GM23338 (cell line): Measurements from ENCODE around the gene KCNAB1. TPM values are rescaled to one million over a fixed set of nuclear protein-coding genes. Genes with fewer than 3 reads are reported as not detected.
"Not testable (repeated sequence)": the region's sequence is repeated elsewhere in the genome, so short reads cannot be mapped to it uniquely, and the experiment has no call there.

ENCODE experiments used
- ATAC-seq: fragments of 200-7000 bp; cut with Tn5 transposase; 3 replicates; pipeline ENCODE4 v1.9.1; 2020
- DNase-seq: peaks from one replicate; pipeline ENCODE4 v3.0.0-alpha.2; 2015; ENCODE audit warnings: low spot score
- H2AFZ ChIP-seq: fragments of 200-600 bp; sonication (generic); 2 replicates; pipeline ENCODE4 v1.8.0; 2016; ENCODE audit warnings: antibody characterized with exemption, mild to moderate bottlenecking, moderate library complexity
- H3F3A ChIP-seq: fragments of 200-600 bp; sonication (generic); replicated peaks from 2 replicates; pipeline ENCODE4 v1.8.0; 2017; ENCODE audit warnings: antibody characterized with exemption, mixed run types, low read depth
- H3K27ac ChIP-seq: fragments of 200-600 bp; sonication (generic); 2 replicates; pipeline ENCODE4 v1.6.1; 2016; ENCODE audit warnings: low read depth
- H3K27me3 ChIP-seq: fragments of 200-600 bp; sonication (generic); 2 replicates; pipeline ENCODE4 v1.8.0; 2016; ENCODE audit warnings: mild to moderate bottlenecking, mixed run types, moderate library complexity; ENCODE audit not compliant: insufficient read depth
- H3K36me3 ChIP-seq: fragments of 200-600 bp; sonication (generic); 2 replicates; pipeline ENCODE4 v1.8.0; 2016; ENCODE audit warnings: mild to moderate bottlenecking; ENCODE audit not compliant: insufficient read depth
- H3K4me1 ChIP-seq: fragments of 200-600 bp; sonication (generic); 2 replicates; pipeline ENCODE4 v1.8.0; 2016; ENCODE audit warnings: mild to moderate bottlenecking, moderate library complexity; ENCODE audit not compliant: insufficient read depth
- H3K4me2 ChIP-seq: fragments of 200-600 bp; sonication (generic); 2 replicates; pipeline ENCODE4 v1.7.1; 2017; ENCODE audit warnings: mixed run types
- H3K4me3 ChIP-seq: fragments of 200-600 bp; sonication (generic); 2 replicates; pipeline ENCODE4 v1.6.1; 2016; ENCODE audit warnings: mixed run types
- H3K79me2 ChIP-seq: fragments of 200-600 bp; sonication (generic); replicated peaks from 2 replicates; pipeline ENCODE4 v1.8.0; 2017; ENCODE audit warnings: mild to moderate bottlenecking; ENCODE audit not compliant: insufficient read depth
- H3K9me2 ChIP-seq: fragments of 200-600 bp; sonication (generic); 2 replicates; pipeline ENCODE4 v1.8.0; 2017; ENCODE audit not compliant: insufficient read depth
- H4K20me1 ChIP-seq: fragments of 200-600 bp; sonication (generic); replicated peaks from 2 replicates; pipeline ENCODE4 v1.8.0; 2017; ENCODE audit warnings: mild to moderate bottlenecking; ENCODE audit not compliant: insufficient read depth
- H3K27ac Mint-ChIP-seq: 2 replicates; pipeline ENCODE4 v1.8.0; 2020; ENCODE audit warnings: inconsistent platforms, mild to moderate bottlenecking, moderate library complexity, mixed read lengths
- H3K27me3 Mint-ChIP-seq: 3 replicates; pipeline ENCODE4 v1.8.0; 2022; ENCODE audit warnings: low read depth, mild to moderate bottlenecking, moderate library complexity, mixed read lengths, inconsistent platforms; ENCODE audit not compliant: insufficient read depth, poor library complexity
- H3K36me3 Mint-ChIP-seq: 3 replicates; pipeline ENCODE4 v1.8.0; 2021; ENCODE audit warnings: low read depth, mild to moderate bottlenecking, inconsistent platforms, moderate library complexity, mixed read lengths
- H3K4me1 Mint-ChIP-seq: 3 replicates; pipeline ENCODE4 v1.8.0; 2020; ENCODE audit warnings: mild to moderate bottlenecking, inconsistent platforms, mixed read lengths
- H3K4me3 Mint-ChIP-seq: 3 replicates; pipeline ENCODE4 v1.8.0; 2021; ENCODE audit warnings: moderate library complexity, mild to moderate bottlenecking, inconsistent platforms, mixed read lengths
- H3K9me3 Mint-ChIP-seq: 3 replicates; pipeline ENCODE4 v1.8.0; 2020; ENCODE audit warnings: moderate library complexity, mild to moderate bottlenecking, inconsistent platforms, mixed read lengths
- EZH2 ChIP-seq: fragments of 200-600 bp; sonication (generic); IDR thresholded peaks from one replicate; pipeline ENCODE4 v1.8.0; 2017; ENCODE audit warnings: antibody characterized with exemption, mild to moderate bottlenecking, low read depth; ENCODE audit not compliant: unreplicated experiment
- NANOG ChIP-seq: IDR thresholded peaks from 2 replicates; pipeline ENCODE4 v1.6.1; 2016; ENCODE audit warnings: antibody characterized with exemption, borderline replicate concordance
- STAT1 ChIP-seq: IDR thresholded peaks from one replicate; pipeline ENCODE4 v1.6.1; 2016; ENCODE audit warnings: antibody characterized with exemption; ENCODE audit not compliant: unreplicated experiment
- ZNF114 ChIP-seq: fragments of 250-450 bp; sonication (Bioruptor Pico); IDR thresholded peaks from 2 replicates; pipeline ENCODE4 v1.5.0; 2020; ENCODE audit warnings: mild to moderate bottlenecking, moderate library complexity
- ZNF462 ChIP-seq: fragments of 250-450 bp; sonication (Bioruptor Pico); IDR thresholded peaks from 2 replicates; pipeline ENCODE4 v1.5.0; 2020; ENCODE audit warnings: mild to moderate bottlenecking, moderate library complexity
- polyA plus RNA-seq: library from polyadenylated mRNA; unstranded; fragments of >200 nt; fragmentation: Nextera tagmentation; extraction: Ambion mirVana; gene quantifications from 2 replicates; pipeline ENCODE4 v1.2.1, GENCODE V29; 2016
- total RNA-seq: library from RNA; depleted of rRNA; stranded (reverse); fragments of >200 nt; shearing (Covaris generic); gene quantifications from 2 replicates; pipeline ENCODE4 v1.2.3, GENCODE V29; 2014
- TF ChIP-seq, protein P1 (sequence below): IDR thresholded peaks from 2 replicates; pipeline ENCODE4 v1.6.1; 2016; ENCODE audit warnings: antibody characterized with exemption
- TF ChIP-seq, protein P2 (sequence below), 2 experiments: fragments of 200-600 bp in 1 of 2; sonication (generic) in 1 of 2; conservative IDR thresholded peaks; 2 replicates each; pipeline versions ENCODE4 v1.5.1 to v1.6.1; 2016 to 2017; ENCODE audit warnings: antibody characterized with exemption in 2 of 2, low read depth in 2 of 2, mild to moderate bottlenecking in 2 of 2, moderate library complexity in 1 of 2

The KCNAB1 gene
- total and polyA plus RNA-seq, 2 experiments from 2014 or later = 0.69 to 2.6 TPM

DNA sequence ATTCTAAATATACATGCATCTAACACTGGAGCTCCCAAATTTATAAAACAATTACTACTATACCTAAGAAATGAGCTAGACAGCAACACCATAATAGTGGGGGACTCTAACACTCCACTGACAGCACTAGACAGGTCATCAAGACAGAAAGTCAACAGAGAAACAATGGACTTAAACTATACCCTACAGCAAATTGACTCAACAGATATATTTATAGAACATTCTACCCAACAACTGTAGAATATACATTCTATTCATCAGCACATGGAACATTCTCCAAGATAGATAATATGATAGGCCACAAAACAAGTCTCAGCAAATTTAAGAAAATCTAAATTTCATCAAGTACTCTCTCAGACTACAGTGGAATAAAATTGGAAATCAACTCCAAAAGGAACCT, 102.0 kb downstream of the KCNAB1 start:
- peaks cover 12% of the 10 kb centered on the region; the same call in 2 of the 3 replicates for H3K9me3 Mint-ChIP-seq
- not testable (repeated sequence) for DNase-seq, H2AFZ ChIP-seq, H3K4me2 ChIP-seq, H3K4me1 Mint-ChIP-seq, H3K27me3 ChIP-seq, H3K9me2 ChIP-seq, H3K27ac Mint-ChIP-seq, ATAC-seq, H4K20me1 ChIP-seq, H3K36me3 ChIP-seq, H3K4me1 ChIP-seq, H3K27me3 Mint-ChIP-seq, H3K27ac ChIP-seq, H3F3A ChIP-seq, H3K36me3 Mint-ChIP-seq, H3K4me3 Mint-ChIP-seq, H3K79me2 ChIP-seq, H3K4me3 ChIP-seq

DNA sequence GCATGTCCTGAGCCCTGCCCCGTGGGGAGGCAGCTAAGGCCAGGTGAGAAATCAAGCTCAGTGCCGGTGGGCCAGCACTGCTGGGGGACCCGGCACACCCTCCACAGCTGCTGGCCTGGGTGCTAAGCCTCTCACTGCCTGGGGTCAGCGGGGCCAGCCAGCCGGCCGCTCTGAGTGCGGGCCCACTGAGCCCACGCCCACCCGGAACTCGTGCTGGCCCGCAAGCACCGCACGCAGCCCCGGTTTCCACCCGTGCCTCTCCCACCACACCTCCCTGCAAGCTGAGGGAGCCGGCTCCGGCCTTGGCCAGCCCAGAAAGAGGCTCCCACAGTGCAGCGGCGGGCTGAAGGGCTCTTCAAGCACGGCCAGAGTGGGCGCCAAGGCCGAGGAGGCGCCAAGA, 103.7 kb downstream of the KCNAB1 start:
- H3K27ac Mint-ChIP-seq, H3F3A ChIP-seq, H3K36me3 Mint-ChIP-seq, H3K9me2 ChIP-seq, H3K27me3 Mint-ChIP-seq, H3K79me2 ChIP-seq, H3K4me3 Mint-ChIP-seq, ATAC-seq, H3K36me3 ChIP-seq, H3K4me3 ChIP-seq, H3K27ac ChIP-seq, H3K4me2 ChIP-seq, DNase-seq, H3K27me3 ChIP-seq, H3K4me1 Mint-ChIP-seq, H2AFZ ChIP-seq, H4K20me1 ChIP-seq, H3K4me1 ChIP-seq: not testable (repeated sequence)
- peaks cover 12% of the 10 kb centered on the region; the same call in 2 of the 3 replicates for H3K9me3 Mint-ChIP-seq

GRCh38 chr3:156226676-156227420, 106.5 kb downstream of the KCNAB1 start:
- no peak overlapping the region for H3K27ac Mint-ChIP-seq
- Histone ChIP-seq H3K4me1 (no peaks in the 10 kb centered on the region), H2AFZ (no peak overlapping the region), H3K36me3 (no peaks in the 10 kb centered on the region), H3K4me3 (no peak overlapping the region), H3K27ac (no peak overlapping the region), H3K27me3 (no peaks in the 10 kb centered on the region), H3K9me2 (no peaks in the 10 kb centered on the region), H3F3A (no peaks in the 10 kb centered on the region), H3K4me2 (no peak overlapping the region), H4K20me1 (no peaks in the 10 kb centered on the region), H3K79me2 (no peaks in the 10 kb centered on the region)
- H3K4me1 Mint-ChIP-seq = peaks cover 6% of the 10 kb centered on the region; the same call in 2 of the 3 replicates
- no peak for ATAC-seq
- H3K9me3 Mint-ChIP-seq = 0 out of 3 replicates have a peak, but pooled peaks cover 5% of the 10 kb centered on the region
- DNase-seq = no peak
- no peaks in the 10 kb centered on the region for H3K36me3 Mint-ChIP-seq
- no peak overlapping the region for H3K4me3 Mint-ChIP-seq
- H3K27me3 Mint-ChIP-seq = peaks cover 2% of the 10 kb centered on the region
- TF ChIP-seq, protein P1, sequence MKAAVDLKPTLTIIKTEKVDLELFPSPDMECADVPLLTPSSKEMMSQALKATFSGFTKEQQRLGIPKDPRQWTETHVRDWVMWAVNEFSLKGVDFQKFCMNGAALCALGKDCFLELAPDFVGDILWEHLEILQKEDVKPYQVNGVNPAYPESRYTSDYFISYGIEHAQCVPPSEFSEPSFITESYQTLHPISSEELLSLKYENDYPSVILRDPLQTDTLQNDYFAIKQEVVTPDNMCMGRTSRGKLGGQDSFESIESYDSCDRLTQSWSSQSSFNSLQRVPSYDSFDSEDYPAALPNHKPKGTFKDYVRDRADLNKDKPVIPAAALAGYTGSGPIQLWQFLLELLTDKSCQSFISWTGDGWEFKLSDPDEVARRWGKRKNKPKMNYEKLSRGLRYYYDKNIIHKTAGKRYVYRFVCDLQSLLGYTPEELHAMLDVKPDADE = no peak
- TF ChIP-seq ZNF462 = no peak
- TF ChIP-seq STAT1 = no peak
- TF ChIP-seq ZNF114 (CRISPR knock-in tag) = no peak
- no peak for TF ChIP-seq NANOG
- TF ChIP-seq, protein P2, sequence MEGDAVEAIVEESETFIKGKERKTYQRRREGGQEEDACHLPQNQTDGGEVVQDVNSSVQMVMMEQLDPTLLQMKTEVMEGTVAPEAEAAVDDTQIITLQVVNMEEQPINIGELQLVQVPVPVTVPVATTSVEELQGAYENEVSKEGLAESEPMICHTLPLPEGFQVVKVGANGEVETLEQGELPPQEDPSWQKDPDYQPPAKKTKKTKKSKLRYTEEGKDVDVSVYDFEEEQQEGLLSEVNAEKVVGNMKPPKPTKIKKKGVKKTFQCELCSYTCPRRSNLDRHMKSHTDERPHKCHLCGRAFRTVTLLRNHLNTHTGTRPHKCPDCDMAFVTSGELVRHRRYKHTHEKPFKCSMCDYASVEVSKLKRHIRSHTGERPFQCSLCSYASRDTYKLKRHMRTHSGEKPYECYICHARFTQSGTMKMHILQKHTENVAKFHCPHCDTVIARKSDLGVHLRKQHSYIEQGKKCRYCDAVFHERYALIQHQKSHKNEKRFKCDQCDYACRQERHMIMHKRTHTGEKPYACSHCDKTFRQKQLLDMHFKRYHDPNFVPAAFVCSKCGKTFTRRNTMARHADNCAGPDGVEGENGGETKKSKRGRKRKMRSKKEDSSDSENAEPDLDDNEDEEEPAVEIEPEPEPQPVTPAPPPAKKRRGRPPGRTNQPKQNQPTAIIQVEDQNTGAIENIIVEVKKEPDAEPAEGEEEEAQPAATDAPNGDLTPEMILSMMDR (conservative IDR thresholded peaks at IDR 0.05; ENCODE audit: low read depth in 2 of 2) = no peak
- no peak for TF ChIP-seq EZH2
